ENCODE results near the gene SLAIN2.
A peak's percentile ranks its signal among the peaks of the same experiment; 100 is the strongest.

Gene SLAIN2

DNA sequence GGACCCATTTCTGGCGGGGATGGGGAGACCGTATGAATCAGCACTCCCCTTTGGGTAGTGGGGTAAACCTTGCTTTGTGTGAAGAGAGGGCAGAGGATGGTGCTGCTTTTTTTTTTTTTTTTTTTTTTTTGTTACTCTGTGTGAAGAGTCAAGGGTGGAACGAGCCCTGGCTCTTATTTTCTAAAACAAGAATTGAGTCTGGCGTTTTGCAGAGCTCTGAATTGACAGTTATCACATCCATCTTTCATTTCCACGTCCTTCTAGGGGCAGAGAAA is 1.2 kb downstream of the SLAIN2 start:
- TF ChIP-seq ZNF274 (IDR thresholded peaks at IDR 0.05; ENCODE audit: low read depth, low read length), result no peak
- H3K4me3 ChIP-seq (ENCODE audit: low read length), result peak overlapping the region; percentile 92

DNA sequence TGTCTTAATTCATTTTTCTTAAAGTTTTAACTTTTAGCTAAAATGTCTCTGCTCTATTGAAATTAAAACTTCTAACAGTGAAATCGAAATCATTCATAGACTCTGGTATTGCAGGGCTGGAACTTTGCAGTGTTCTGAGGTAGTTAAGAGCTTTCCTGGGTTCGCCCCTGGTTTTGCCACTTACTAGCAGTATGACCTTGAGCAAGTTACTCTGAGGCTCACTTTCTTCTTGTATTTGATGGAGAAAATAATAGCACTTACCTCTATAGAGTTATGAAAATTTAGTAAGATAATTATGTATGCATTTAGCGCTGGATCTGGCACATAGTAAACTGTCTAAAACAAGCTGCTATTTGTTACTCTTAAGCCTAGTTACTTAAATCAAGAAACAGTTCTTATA is 1.7 kb downstream of the SLAIN2 start:
- peak overlapping the region; percentile 92 for H3K4me3 ChIP-seq (ENCODE audit: low read length)
- no peak for TF ChIP-seq ZNF274 (IDR thresholded peaks at IDR 0.05; ENCODE audit: low read depth, low read length)

DNA sequence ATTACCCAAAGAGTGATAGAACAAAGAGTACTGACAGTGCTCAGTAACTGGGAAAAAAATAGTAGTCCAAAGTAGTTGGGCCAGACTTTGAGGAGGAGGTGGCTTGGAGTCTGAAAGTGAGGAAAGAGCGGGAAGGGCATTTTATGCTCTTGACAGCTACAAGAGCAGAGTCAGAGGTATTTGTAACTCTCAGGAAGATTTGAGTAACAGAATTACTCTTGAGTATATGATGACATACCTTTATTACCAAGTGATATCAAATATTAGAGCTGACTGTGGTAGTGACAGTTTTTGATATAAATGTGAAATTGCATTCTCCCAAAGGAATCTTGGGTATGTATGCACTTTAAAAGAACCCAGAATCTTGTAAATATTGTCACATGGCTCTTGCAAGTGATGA is 2.2 kb downstream of the SLAIN2 start:
- TF ChIP-seq ZNF274 (IDR thresholded peaks at IDR 0.05; ENCODE audit: low read depth, low read length), result no peak
- peak overlapping the region; percentile 42 for H3K4me3 ChIP-seq (ENCODE audit: low read length)

DNA sequence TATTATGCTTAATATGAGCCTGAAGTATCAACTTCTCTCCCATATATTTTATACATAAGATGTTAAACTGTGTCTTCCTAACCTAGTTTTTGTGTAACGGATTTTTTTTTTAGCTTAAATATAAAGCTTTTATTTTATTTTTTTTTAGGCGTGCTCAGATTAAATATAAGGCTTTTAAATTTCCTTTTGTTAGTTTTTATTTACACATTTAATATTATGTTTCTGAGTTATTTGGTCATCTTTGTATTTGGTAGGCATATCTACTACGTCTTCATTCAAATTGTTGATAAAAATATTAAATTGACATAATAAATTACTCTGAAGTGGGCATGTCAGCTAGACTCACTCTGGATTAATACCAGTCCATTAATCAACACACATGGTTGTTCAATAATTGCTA is 4.2 kb downstream of the SLAIN2 start:
- no peak overlapping the region for H3K4me3 ChIP-seq (ENCODE audit: low read length)
- TF ChIP-seq ZNF274 (IDR thresholded peaks at IDR 0.05; ENCODE audit: low read depth, low read length), result no peak

DNA sequence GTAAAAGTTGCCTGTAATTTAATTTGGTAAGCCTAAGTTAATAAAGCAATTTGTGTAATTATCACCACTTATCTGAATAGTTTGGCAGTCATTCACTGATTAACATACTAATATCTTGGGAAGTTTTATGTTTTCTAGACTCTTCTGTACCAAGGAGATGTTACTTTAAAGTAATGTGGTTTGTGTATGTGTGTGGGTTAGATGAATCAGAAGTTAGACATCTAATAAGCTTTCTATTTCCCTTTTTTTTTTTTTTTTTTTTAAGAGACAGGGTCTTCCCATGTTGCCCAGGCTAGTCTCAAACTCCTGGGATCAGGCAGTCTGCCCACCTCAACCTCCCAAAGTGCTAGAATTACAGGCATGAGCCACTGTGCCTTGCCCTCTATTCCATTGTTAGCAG is 5.3 kb downstream of the SLAIN2 start:
- H3K4me3 ChIP-seq (ENCODE audit: low read length), result no peak overlapping the region
- TF ChIP-seq ZNF274 (IDR thresholded peaks at IDR 0.05; ENCODE audit: low read depth, low read length), result no peak

DNA sequence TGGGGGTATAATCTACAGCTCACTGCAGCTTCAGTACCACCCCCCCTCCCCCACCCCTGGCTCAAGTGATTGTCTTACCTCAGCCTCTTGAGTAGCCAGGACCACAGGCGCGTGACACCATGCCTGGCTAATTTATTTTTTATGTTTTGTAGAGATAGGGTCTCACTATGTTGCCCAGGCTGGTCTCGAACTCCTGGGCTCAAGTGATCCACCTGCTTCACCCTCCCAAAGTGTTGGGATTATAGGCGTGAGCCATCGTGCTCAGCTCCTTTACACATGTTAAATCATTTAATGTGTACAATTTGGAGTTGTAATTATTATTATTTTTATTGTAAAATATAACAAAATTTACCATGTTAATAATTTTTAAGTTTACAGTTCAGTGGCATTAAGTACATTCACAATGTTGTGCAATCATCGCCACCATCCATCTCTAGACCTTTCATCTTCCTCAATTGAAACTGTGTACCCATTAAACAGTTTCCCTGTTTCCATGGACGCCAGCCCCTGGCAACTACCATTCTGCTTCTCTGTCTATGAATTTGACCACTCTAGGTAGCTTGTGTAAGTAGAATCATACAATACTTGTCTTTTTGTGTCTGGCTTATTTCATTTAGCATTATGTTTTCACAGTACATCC is 6.1 kb downstream of the SLAIN2 start:
- TF ChIP-seq ZNF274 (IDR thresholded peaks at IDR 0.05; ENCODE audit: low read depth, low read length), result no peak
- H3K4me3 ChIP-seq (ENCODE audit: low read length), result no peak overlapping the region

DNA sequence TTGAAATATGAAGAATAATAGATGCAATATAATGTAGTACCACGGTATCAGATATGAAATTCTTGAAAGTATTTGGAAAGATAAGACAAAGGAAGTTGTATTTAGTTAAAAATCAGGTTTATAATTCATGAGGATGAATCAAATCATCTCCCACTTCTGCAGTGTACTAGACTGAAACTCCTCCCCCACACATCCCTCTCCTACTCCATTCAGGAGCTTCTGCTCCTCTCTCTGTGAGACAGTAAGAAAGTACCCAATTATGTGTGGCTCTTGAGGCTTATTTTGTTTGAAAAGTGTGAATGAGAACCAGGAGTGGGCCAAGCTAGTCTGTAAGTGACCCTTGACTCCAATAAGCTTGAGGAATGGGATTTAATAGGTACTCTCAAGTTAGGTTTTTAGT is 9.5 kb downstream of the SLAIN2 start:
- no peak overlapping the region for H3K4me3 ChIP-seq (ENCODE audit: low read length)

DNA sequence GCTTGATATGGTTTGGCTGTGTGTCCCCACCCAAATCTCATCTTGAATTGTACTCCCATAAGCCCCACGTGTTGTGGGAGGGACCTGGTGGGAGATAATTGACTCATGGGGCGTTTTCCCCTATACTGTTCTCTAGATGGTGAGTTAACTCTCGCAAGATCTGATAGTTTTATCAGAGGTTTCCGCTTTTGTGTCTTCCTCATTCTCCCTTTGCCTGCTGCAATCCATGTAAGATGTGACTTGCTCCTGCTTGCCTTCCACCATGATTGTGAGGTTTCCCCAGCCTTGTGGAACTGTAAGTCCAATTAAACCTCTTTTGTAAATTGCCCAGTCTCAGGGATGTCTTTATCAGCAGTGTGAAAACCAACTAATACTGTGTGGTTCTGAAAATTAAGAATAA is 11.5 kb downstream of the SLAIN2 start:
- no peak overlapping the region for H3K4me3 ChIP-seq (ENCODE audit: low read length)
- TF ChIP-seq ZNF274 (IDR thresholded peaks at IDR 0.05; ENCODE audit: low read depth, low read length), result no peak

More for the DNA sequence above, 9.5 kb downstream of the SLAIN2 start:
- no peak for TF ChIP-seq ZNF274 (IDR thresholded peaks at IDR 0.05; ENCODE audit: low read depth, low read length)

DNA sequence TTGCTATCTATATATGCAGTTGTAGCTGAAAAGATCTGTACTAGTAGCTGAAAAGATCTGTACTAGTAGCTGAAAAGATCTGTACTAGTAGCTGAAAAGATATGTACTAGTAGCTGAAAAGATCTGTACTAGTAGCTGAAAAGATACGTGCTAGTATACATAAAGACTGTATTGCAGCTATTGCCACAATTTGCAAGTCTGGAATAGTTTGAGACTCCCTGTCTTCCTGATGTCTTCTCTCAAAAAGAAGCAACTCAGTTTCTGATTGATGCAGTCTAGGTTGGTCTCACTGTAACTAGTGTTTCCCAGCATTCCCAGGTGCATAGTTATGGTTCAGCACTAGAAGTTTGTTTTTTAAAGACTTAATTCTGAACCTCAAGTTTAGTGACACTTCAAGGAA is 15.0 kb downstream of the SLAIN2 start:
- H3K4me3 ChIP-seq (ENCODE audit: low read length), result no peak overlapping the region
- TF ChIP-seq ZNF274 (IDR thresholded peaks at IDR 0.05; ENCODE audit: low read depth, low read length), result no peak

DNA sequence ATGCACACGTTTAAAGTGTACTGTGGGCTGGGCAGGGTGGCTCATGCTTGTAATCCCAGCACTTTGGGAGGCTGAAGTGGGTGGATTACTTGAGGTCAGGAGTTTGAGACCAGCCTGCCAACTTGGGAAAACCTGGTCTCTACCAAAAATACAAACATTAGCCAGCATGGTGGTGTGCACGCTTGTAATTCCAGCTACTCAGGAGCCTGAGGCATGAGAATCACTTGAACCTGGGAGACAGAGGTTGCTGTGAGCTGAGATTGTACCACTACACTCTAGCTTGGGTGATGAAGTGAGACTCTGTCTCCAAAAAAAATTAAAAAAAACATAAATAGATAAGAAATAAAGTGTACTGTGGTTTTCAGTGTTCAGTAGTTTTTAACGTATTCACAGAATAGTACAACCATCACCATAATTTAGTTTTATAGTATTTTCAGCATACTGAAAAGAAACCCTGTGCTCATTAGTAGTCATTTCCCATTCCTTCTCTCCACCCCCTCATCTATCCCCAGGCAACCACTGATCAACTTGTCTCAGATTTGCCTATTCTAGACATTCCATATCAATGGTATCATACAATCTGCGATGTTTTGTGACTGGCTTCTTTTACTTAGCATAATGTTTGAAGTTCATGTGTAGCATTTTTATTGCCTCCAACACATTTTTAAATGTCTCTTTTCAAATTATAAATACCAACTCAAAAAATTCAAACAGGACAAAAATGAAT is 19.1 kb downstream of the SLAIN2 start:
- no peak overlapping the region for H3K4me3 ChIP-seq (ENCODE audit: low read length)
- TF ChIP-seq ZNF274 (IDR thresholded peaks at IDR 0.05; ENCODE audit: low read depth, low read length), result no peak

DNA sequence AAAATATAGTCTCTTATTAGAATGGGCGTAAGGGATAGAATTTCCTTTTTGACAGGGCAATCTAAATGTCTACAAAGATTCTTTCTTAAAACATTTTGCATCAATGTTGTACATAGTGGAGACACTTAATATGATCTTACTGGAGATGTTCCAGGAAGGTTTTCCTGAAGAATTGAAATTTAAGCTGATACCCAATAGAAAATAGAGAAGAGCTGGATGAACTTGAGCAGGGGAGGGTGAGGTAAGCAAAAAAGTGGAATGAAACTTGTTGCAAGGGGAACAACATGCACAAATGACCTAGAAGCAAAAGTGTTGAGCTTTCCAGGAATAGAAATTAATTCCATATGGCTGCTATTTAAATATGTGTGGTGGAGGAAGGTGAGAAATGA is 19.7 kb downstream of the SLAIN2 start:
- no peak overlapping the region for H3K4me3 ChIP-seq (ENCODE audit: low read length)
- no peak for TF ChIP-seq ZNF274 (IDR thresholded peaks at IDR 0.05; ENCODE audit: low read depth, low read length)

DNA sequence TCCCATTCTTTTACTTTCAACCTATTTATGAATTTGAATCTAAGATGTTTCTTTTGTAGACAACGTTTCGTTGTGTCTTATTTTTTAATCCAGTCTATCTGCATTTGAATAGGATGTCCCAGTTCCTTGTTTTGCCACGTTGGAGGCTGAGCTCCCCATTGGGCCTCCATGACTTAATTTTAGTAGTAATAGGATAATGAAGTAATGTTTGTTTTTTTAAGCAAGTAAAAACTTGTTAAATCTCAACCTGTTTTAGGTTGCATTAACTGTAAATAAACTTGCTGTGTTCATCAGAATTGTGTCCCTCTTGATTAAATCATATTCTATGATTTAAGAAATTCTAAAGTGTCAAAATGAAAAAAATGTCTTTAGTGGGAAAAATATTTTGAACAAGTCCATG is 25.3 kb downstream of the SLAIN2 start:
- no peak for TF ChIP-seq ZNF274 (IDR thresholded peaks at IDR 0.05; ENCODE audit: low read depth, low read length)
- H3K4me3 ChIP-seq (ENCODE audit: low read length), result no peak overlapping the region

DNA sequence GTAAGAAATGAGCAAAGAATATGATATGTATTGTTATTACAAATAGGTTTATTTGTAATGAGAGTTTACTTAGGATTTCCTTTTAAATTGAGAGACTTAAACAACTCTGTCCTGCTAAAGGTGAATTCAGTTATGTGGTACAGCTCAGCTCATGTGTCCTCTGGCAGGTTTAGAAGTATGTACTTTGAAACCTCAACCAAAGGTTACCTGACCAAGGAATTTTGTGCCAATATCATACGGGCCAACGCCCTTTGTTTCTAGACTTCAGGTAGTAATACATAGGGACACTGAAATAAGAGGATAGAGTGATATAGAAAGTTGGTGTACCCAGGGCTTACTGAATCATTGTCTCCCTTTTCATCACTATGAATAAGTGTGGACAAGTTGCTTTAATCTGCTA is 25.7 kb downstream of the SLAIN2 start:
- H3K4me3 ChIP-seq (ENCODE audit: low read length), result no peak overlapping the region
- no peak for TF ChIP-seq ZNF274 (IDR thresholded peaks at IDR 0.05; ENCODE audit: low read depth, low read length)

DNA sequence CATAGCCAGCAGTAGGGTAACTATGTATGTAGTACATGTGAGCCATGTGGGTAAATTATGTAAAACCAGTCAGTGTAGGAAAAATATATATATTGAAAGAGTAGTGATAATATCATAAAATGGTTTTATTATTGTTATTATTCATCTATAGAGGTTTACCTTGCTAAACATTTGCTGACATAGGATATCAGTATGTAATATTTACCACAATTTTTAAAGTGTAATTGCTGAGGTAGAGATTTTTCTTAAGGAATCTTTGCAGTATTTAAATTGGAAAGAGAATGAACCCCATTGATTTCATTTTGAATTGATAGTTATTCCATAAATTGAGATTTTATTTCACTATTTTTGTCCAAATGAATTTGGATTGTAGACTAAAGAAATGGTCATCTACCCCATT is 27.1 kb downstream of the SLAIN2 start:
- H3K4me3 ChIP-seq (ENCODE audit: low read length), result no peak overlapping the region
- TF ChIP-seq ZNF274 (IDR thresholded peaks at IDR 0.05; ENCODE audit: low read depth, low read length), result no peak

DNA sequence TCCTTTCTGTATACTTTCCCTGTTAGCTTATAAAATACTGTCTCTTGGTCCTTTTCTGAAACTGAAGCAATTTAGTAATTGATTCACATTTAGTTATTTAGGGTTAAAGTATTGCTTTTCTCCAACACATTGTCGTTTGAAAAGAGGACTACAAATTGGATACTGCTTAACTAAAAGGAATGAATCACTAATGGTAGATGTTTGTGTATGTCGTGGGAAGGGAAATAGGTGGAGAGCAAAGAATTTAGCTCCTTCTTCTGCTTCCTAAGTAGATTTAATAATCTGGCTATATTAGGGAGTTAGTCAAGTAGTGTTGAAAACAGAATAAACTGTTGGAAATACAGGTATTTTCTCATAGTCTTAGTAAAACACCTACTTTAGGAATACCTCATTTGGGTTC is 27.9 kb downstream of the SLAIN2 start:
- no peak overlapping the region for H3K4me3 ChIP-seq (ENCODE audit: low read length)
- no peak for TF ChIP-seq ZNF274 (IDR thresholded peaks at IDR 0.05; ENCODE audit: low read depth, low read length)

DNA sequence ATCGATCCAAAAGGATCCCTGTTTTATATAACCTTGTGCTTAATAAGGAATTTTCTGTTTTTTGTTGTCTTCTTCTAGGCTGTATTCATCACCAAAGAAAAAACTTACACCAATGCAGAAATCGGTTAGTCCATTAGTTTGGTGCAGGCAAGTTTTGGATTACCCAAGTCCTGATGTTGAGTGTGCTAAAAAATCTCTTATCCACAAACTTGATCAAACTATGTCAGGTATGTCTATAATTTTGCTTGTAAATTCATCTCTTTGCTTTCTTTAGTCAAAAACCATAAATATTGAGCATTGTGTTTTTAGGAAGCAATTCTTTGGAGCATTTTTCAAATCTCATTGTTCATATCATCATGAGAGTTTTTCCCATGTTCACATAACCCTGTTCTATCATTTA is 28.4 kb downstream of the SLAIN2 start:
- H3K4me3 ChIP-seq (ENCODE audit: low read length), result no peak overlapping the region
- no peak for TF ChIP-seq ZNF274 (IDR thresholded peaks at IDR 0.05; ENCODE audit: low read depth, low read length)
